HG03135 (cell line): ENCODE results near the gene TARBP1.
"Not testable (repeated sequence)": the region's sequence is repeated elsewhere in the genome, so short reads cannot be mapped to it uniquely, and the experiment has no call there.

Source experiments
- ATAC-seq: cut with Tn5 transposase; IDR thresholded peaks from one replicate; pipeline ENCODE4 v1.9.1; 2021; ENCODE audit warnings: mild to moderate bottlenecking, moderate library complexity; ENCODE audit not compliant: unreplicated experiment

The TARBP1 gene

GRCh38 chr1:234438579-234438978 lies 40.4 kb downstream of the TARBP1 start:
- no peak for ATAC-seq

GRCh38 chr1:234437423-234438171 lies 41.4 kb downstream of the TARBP1 start:
- no peak for ATAC-seq

- ATAC-seq = no peak
Observed at GRCh38 chr1:234435620-234436019, 43.4 kb downstream of the TARBP1 start.

- no peak for ATAC-seq
Observed at GRCh38 chr1:234434706-234435105, 44.3 kb downstream of the TARBP1 start.

GRCh38 chr1:234433563-234434285 lies 45.3 kb downstream of the TARBP1 start:
- ATAC-seq = no peak

- no peak for ATAC-seq
Observed at GRCh38 chr1:234431255-234431654, 47.7 kb downstream of the TARBP1 start.

GRCh38 chr1:234430691-234431090 lies 48.3 kb downstream of the TARBP1 start:
- no peak for ATAC-seq

- ATAC-seq = no peak
Observed at GRCh38 chr1:234429434-234429806, 49.6 kb downstream of the TARBP1 start.

GRCh38 chr1:234427950-234428646 lies 50.9 kb downstream of the TARBP1 start:
- ATAC-seq = no peak

- ATAC-seq = no peak
Observed at GRCh38 chr1:234413990-234414389, 65.0 kb downstream of the TARBP1 start.

GRCh38 chr1:234413485-234413884 lies 65.5 kb downstream of the TARBP1 start:
- ATAC-seq = no peak

GRCh38 chr1:234412830-234413229 lies 66.1 kb downstream of the TARBP1 start:
- no peak for ATAC-seq

GRCh38 chr1:234409328-234409727 lies 69.7 kb downstream of the TARBP1 start:
- no peak for ATAC-seq

GRCh38 chr1:234408757-234409156 lies 70.2 kb downstream of the TARBP1 start:
- no peak for ATAC-seq

GRCh38 chr1:234406871-234407270 lies 72.1 kb downstream of the TARBP1 start:
- no peak for ATAC-seq

GRCh38 chr1:234405676-234406075 lies 73.3 kb downstream of the TARBP1 start:
- ATAC-seq = no peak

- no peak for ATAC-seq
Observed at GRCh38 chr1:234402939-234403338, 76.0 kb downstream of the TARBP1 start.

GRCh38 chr1:234401658-234402057 lies 77.3 kb downstream of the TARBP1 start:
- ATAC-seq = no peak

GRCh38 chr1:234400773-234401172 lies 78.2 kb downstream of the TARBP1 start:
- peak; percentile 54 for ATAC-seq

GRCh38 chr1:234399515-234399914 lies 79.5 kb downstream of the TARBP1 start:
- not testable (repeated sequence) for ATAC-seq

- ATAC-seq = no peak
Observed at GRCh38 chr1:234398849-234399381, 80.1 kb downstream of the TARBP1 start.

GRCh38 chr1:234397732-234398131 lies 81.2 kb downstream of the TARBP1 start:
- no peak for ATAC-seq
